OCI-LY3 (cell line): ENCODE results near the gene SMARCA4.

Experiments used
- H2AFZ ChIP-seq: fragments of 200-600, 300-600 bp; shearing (Covaris generic); 2 replicates; pipeline ENCODE4 v1.6.0; 2014; ENCODE audit warnings: antibody characterized with exemption, low read depth, low read length
- H3K27ac ChIP-seq: fragments of 200-600, 300-600 bp; sonication (generic); 2 replicates; pipeline ENCODE4 v1.5.1; 2014; ENCODE audit warnings: mild to moderate bottlenecking, low read length, moderate library complexity, mixed read lengths
- H3K27me3 ChIP-seq: fragments of 200-600, 300-600 bp; sonication (generic); 2 replicates; pipeline ENCODE4 v1.6.1; 2014; ENCODE audit warnings: low read depth, low read length, mixed read lengths
- H3K36me3 ChIP-seq: fragments of 200-600, 300-600 bp; sonication (generic); replicated peaks from 2 replicates; pipeline ENCODE3; 2014; ENCODE audit warnings: low read depth, low read length, mixed read lengths
- H3K4me1 ChIP-seq: fragments of 300-600, 200-600 bp; sonication (generic); 2 replicates; pipeline ENCODE4 v1.6.1; 2014; ENCODE audit warnings: low read length, mixed read lengths
- H3K4me2 ChIP-seq: fragments of 200-600, 300-600 bp; sonication (generic); 2 replicates; pipeline ENCODE4 v1.6.1; 2014; ENCODE audit warnings: low read length, mixed read lengths
- H3K4me3 ChIP-seq: fragments of 300-600, 200-600 bp; sonication (generic); 2 replicates; pipeline ENCODE4 v1.5.1; 2014; ENCODE audit warnings: antibody characterized with exemption, mild to moderate bottlenecking, low read length, moderate library complexity
- H3K79me2 ChIP-seq: fragments of 300-600, 200-600 bp; shearing (Covaris generic); 2 replicates; pipeline ENCODE4 v1.6.1; 2014; ENCODE audit warnings: mild to moderate bottlenecking, low read length, mixed read lengths
- H3K9ac ChIP-seq: fragments of 300-600, 200-600 bp; shearing (Covaris generic); 2 replicates; pipeline ENCODE4 v1.6.0; 2014; ENCODE audit warnings: mild to moderate bottlenecking, low read length, moderate library complexity
- H3K9me3 ChIP-seq: fragments of 200-600, 300-600 bp; shearing (Covaris generic); 2 replicates; pipeline ENCODE4 v1.6.1; 2014; ENCODE audit warnings: low read length, mixed read lengths; ENCODE audit not compliant: insufficient read depth
- H4K20me1 ChIP-seq: fragments of 200-600, 300-600 bp; sonication (generic); 2 replicates; pipeline ENCODE4 v1.6.1; 2016; ENCODE audit warnings: low read length, mixed read lengths; ENCODE audit not compliant: insufficient read depth
- EZH2phosphoT487 ChIP-seq: fragments of 200-600 bp; shearing (Covaris generic); IDR thresholded peaks from 2 replicates; pipeline ENCODE4 v1.6.1; 2018; ENCODE audit warnings: antibody characterized with exemption, mixed run types, low read depth
- TF ChIP-seq, protein P1 (sequence below): fragments of 200-600, 300-600 bp; sonication (generic); IDR thresholded peaks from 2 replicates; pipeline ENCODE4 v1.5.1; 2014; ENCODE audit warnings: antibody characterized with exemption, low read length, low read depth

The SMARCA4 gene

DNA sequence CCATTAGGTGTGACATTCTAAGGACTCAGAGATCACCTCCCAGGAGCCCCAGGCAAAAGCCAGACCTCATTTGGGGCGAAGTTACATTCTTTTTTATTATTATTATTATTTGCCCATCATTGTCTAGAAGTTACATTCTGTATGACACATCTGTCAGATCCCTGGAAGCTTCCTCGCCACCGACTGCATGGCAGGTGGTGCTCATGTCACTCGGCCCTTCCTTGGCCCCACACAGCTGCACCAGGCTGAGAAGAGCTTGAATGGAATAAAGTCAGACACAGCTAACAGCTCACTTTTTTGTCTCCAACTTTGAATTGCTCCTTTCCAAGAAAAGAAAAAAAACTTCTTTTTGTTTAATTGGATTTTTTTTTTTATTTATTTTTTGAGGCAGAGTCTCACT, 87.0 kb downstream of the SMARCA4 start:
- Histone ChIP-seq H4K20me1 (peaks cover 69% of the 10 kb centered on the region), H3K4me1 (peaks cover 31% of the 10 kb centered on the region), H3K9me3 (no peaks in the 10 kb centered on the region), H2AFZ (no peak overlapping the region), H3K9ac (no peak overlapping the region), H3K79me2 (no peaks in the 10 kb centered on the region), H3K27ac (no peak overlapping the region), H3K27me3 (peaks cover 4% of the 10 kb centered on the region; the same call in 1 of the 2 replicates), H3K36me3 (peaks cover 64% of the 10 kb centered on the region), H3K4me3 (no peak overlapping the region), H3K4me2 (no peak overlapping the region)
- TF ChIP-seq EZH2phosphoT487, result no peak
- TF ChIP-seq, protein P1, sequence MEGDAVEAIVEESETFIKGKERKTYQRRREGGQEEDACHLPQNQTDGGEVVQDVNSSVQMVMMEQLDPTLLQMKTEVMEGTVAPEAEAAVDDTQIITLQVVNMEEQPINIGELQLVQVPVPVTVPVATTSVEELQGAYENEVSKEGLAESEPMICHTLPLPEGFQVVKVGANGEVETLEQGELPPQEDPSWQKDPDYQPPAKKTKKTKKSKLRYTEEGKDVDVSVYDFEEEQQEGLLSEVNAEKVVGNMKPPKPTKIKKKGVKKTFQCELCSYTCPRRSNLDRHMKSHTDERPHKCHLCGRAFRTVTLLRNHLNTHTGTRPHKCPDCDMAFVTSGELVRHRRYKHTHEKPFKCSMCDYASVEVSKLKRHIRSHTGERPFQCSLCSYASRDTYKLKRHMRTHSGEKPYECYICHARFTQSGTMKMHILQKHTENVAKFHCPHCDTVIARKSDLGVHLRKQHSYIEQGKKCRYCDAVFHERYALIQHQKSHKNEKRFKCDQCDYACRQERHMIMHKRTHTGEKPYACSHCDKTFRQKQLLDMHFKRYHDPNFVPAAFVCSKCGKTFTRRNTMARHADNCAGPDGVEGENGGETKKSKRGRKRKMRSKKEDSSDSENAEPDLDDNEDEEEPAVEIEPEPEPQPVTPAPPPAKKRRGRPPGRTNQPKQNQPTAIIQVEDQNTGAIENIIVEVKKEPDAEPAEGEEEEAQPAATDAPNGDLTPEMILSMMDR, result no peak

DNA sequence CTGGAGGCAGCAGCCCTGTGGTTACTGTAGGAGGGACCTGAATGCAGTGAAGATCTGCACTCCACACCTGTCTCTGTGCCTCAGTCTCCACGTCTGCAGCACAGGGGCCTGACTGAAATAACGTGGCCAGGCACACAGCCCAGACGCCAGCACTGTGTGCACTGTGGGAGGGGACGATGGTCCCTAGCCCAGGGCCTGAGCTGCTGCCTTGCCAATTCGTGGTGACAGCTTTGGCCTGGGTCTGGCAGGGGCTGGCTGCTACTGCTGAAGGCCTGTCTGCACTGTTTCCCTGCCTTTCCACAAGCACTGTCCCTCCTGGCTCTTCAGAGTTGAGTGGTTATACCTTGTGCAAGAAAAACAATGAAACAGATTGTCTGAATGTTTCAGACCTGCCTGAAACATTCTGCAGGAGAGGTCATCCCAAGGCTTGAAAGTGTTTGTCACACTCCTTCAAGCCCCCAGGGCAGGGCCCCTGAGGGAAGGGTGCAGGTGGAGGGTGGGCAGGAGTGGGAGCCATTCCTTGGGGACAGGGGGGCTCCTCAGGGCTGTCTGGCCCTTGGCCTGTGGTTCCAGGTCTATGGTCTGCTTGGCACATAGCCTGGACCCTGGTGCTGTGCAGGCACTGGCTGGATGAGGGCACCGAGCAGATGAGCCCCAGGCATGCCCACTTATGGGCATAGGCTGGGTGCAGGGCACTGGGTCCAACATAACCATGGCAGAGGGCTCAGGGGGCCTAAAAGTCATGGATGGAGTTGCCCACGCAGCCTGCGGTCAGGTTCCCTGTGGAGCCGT, 89.7 kb downstream of the SMARCA4 start:
- no peak overlapping the region for H3K9ac ChIP-seq

DNA sequence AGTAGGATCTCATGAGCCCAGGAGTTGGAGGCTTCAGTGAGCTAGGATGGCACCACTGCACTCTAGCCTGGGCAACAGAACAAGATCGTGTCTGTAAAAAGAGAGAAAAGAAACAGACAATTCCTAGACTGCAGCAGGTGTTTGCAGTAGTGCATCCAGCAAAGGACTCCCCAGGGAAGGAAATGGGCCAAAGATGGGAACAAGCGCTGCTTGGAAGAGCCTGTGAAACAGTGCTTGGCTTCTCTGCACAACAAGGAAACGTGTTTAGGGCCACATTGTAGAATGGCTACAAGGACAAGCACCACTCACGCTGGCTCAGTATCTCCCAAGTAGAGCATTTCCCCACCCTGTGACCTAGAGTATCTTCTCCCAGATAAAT, 93.0 kb downstream of the SMARCA4 start:
- peaks cover 61% of the 10 kb centered on the region for H4K20me1 ChIP-seq
- H3K36me3 ChIP-seq, result peaks cover 54% of the 10 kb centered on the region

More for the DNA sequence above, 89.7 kb downstream of the SMARCA4 start:
- peaks cover 30% of the 10 kb centered on the region for H3K4me1 ChIP-seq
- H3K4me2 ChIP-seq, result no peak overlapping the region
- H3K9me3 ChIP-seq, result no peaks in the 10 kb centered on the region
- peaks cover 56% of the 10 kb centered on the region for H3K36me3 ChIP-seq
- TF ChIP-seq, protein P1, result no peak
- no peak for TF ChIP-seq EZH2phosphoT487
- no peak overlapping the region for H3K27ac ChIP-seq
- H3K27me3 ChIP-seq, result peaks cover 4% of the 10 kb centered on the region; the same call in 1 of the 2 replicates
- no peak overlapping the region for H3K4me3 ChIP-seq
- H3K79me2 ChIP-seq, result no peaks in the 10 kb centered on the region
- no peak overlapping the region for H2AFZ ChIP-seq
- H4K20me1 ChIP-seq, result peaks cover 77% of the 10 kb centered on the region

DNA sequence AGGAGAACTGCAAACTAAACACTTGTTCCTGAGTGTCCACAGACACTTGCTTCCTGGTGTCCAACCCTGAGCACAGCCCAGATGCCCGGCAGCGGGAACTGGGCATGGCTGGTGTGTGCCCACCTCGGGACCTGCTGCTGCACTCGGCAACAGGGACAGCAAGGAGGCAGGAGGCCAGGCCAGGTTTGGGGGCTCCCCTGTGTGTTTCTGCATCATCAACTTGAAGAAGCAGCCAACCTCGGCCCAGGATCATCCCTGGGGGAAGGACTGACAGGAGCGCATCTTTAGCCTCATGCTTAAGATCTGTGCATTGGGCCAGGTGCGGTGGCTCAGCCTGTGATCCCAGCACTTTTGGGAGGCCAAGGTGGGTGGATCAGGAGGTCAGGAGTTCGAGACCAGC, 93.4 kb downstream of the SMARCA4 start:
- Histone ChIP-seq H3K79me2 (no peaks in the 10 kb centered on the region), H3K9ac (no peak overlapping the region), H4K20me1 (peaks cover 59% of the 10 kb centered on the region), H3K4me3 (no peak overlapping the region), H3K9me3 (no peaks in the 10 kb centered on the region), H3K27ac (no peak overlapping the region), H3K4me1 (peaks cover 5% of the 10 kb centered on the region), H2AFZ (no peak overlapping the region), H3K27me3 (peaks cover 4% of the 10 kb centered on the region; the same call in 1 of the 2 replicates), H3K36me3 (peaks cover 54% of the 10 kb centered on the region), H3K4me2 (no peak overlapping the region)
- no peak for TF ChIP-seq EZH2phosphoT487
- TF ChIP-seq, protein P1, result no peak

More for the DNA sequence above, 93.0 kb downstream of the SMARCA4 start:
- no peak overlapping the region for H3K9ac ChIP-seq
- H2AFZ ChIP-seq, result no peak overlapping the region
- peaks cover 4% of the 10 kb centered on the region; the same call in 1 of the 2 replicates for H3K27me3 ChIP-seq
- H3K4me1 ChIP-seq, result peaks cover 9% of the 10 kb centered on the region
- H3K9me3 ChIP-seq, result no peaks in the 10 kb centered on the region
- no peak overlapping the region for H3K4me2 ChIP-seq
- H3K27ac ChIP-seq, result no peak overlapping the region
- TF ChIP-seq, protein P1, result no peak
- TF ChIP-seq EZH2phosphoT487, result no peak
- H3K4me3 ChIP-seq, result no peak overlapping the region
- no peaks in the 10 kb centered on the region for H3K79me2 ChIP-seq
